Motor neuron (in vitro differentiated cells): ENCODE data around the gene LSAMP. TPM values are rescaled to one million over a fixed set of nuclear protein-coding genes. Genes with fewer than 3 reads are reported as not detected.

Source experiments
- ATAC-seq, 8 experiments: fragments of 200-7000 bp; cut with Tn5 transposase; replicated peaks in 6 of 8; 2 replicates each; pipeline ENCODE4 v1.8.0; 2021; ENCODE audit warnings: mild to moderate bottlenecking in 8 of 8, moderate library complexity in 8 of 8
- H3K27ac ChIP-seq, 2 donors: fragments of 250-450 bp; sonication (Bioruptor Pico); 2 replicates each; pipeline ENCODE4 v1.9.0; 2021; ENCODE audit warnings: antibody characterized with exemption in 2 of 2, mild to moderate bottlenecking in 2 of 2, moderate library complexity in 1 of 2
- H3K4me1 ChIP-seq, 2 donors: fragments of 250-450 bp; sonication (Bioruptor Pico); replicated peaks in 1 of 2; 2 replicates each; pipeline ENCODE4 v1.6.1; 2021; ENCODE audit warnings: antibody characterized with exemption in 2 of 2, mild to moderate bottlenecking in 2 of 2, moderate library complexity in 1 of 2
- H3K4me3 ChIP-seq, 5 donors: fragments of 250-450 bp; sonication (Bioruptor Pico); 2 replicates each; pipeline ENCODE4 v1.9.0; 2021; ENCODE audit warnings: antibody characterized with exemption in 5 of 5, mild to moderate bottlenecking in 5 of 5, moderate library complexity in 4 of 5
- WGBS, 10 experiments: fragments of 450-650 bp; shearing (Covaris generic); methylation state at CpG; one replicate each; pipeline ENCODE4 v1.0.0; 2022; 5-methylcytosine and 5-hydroxymethylcytosine counted together
- in situ Hi-C, 9 experiments: fragments of 400-800 bp; cut with MboI; loops; one replicate each; pipeline ENCODE4 v1.15.0; 2021; ENCODE audit warnings: low sequenced_read_pairs in 9 of 9, low pct_unique_long_range_greater_than_20kb in 2 of 9; ENCODE audit not compliant: unreplicated experiment in 9 of 9
- total RNA-seq, 8 experiments: library from RNA; unstranded; fragments of 300-600 nt; gene quantifications; 2 replicates each; pipeline versions ENCODE4 v1.2.3 to v1.2.4, GENCODE V29; 2022

LSAMP gene
- total RNA-seq, 8 experiments from 2014 or later = 24.4 to 76.5 (median 39.2) TPM

- in situ Hi-C loops = no loop called here
Measured at GRCh38 chr3:116265320-116265695, 180.0 kb downstream of the LSAMP start.

GRCh38 chr3:116264546-116265319 lies 180.6 kb downstream of the LSAMP start:
- Histone ChIP-seq H3K4me3 (no peak overlapping the region), H3K27ac (no peak overlapping the region), H3K4me1 (peaks cover 3 to 12% of the 10 kb centered on the region in 2 donors)
- 35 to 100% (median 70%) methylated on average over 1 to 4 of the region's 4 CpGs; no CpG with 5 or more reads in 1 of the 10 experiments for WGBS, 10 experiments
- ATAC-seq = peak in 3 of 8 experiments; percentile 56 to 74 (median 70)
- in situ Hi-C loops = no loop called here

More at GRCh38 chr3:116265320-116265695, 180.0 kb downstream of the LSAMP start:
- Histone ChIP-seq H3K4me3 (no peak overlapping the region), H3K27ac (no peak overlapping the region), H3K4me1 (peaks cover 3 to 12% of the 10 kb centered on the region in 2 donors)
- WGBS, 10 experiments = 78 to 100% (median 86%) methylated on average over 1 to 8 of the region's 8 CpGs; no CpG with 5 or more reads in 1 of the 10 experiments
- no peak for ATAC-seq

GRCh38 chr3:116263842-116264545 lies 181.3 kb downstream of the LSAMP start:
- ATAC-seq = peak in 2 of 8 experiments; percentile 76 to 79
- in situ Hi-C loops = no loop called here
- Histone ChIP-seq H3K4me1 (peaks cover 3 to 12% of the 10 kb centered on the region in 2 donors), H3K4me3 (no peak overlapping the region), H3K27ac (no peak overlapping the region)
- 17 to 100% (median 70%) methylated on average over 1 to 5 of the region's 5 CpGs for WGBS, 10 experiments

GRCh38 chr3:116260491-116260890 lies 184.8 kb downstream of the LSAMP start:
- ATAC-seq = no peak
- Histone ChIP-seq H3K4me1 (peaks cover 4 to 8% of the 10 kb centered on the region in 2 donors), H3K27ac (no peak overlapping the region), H3K4me3 (no peak overlapping the region)
- in situ Hi-C loops = no loop called here
- WGBS, 10 experiments = 13 to 100% (median 43%) methylated on average over 1 to 2 of the region's 2 CpGs; no CpG with 5 or more reads in 1 of the 10 experiments

- peaks cover 4 to 8% of the 10 kb centered on the region in 2 donors for H3K4me1 ChIP-seq
- no peak overlapping the region for H3K27ac ChIP-seq
- in situ Hi-C loops = no loop called here
- H3K4me3 ChIP-seq = no peak overlapping the region
- ATAC-seq = no peak
Measured at GRCh38 chr3:116259984-116260383, 185.3 kb downstream of the LSAMP start.

- ATAC-seq = peak in 4 of 8 experiments; percentile 31 to 83 (median 72)
- WGBS, 10 experiments = 20 to 60% (median 40%) methylated on average over 1 to 3 of the region's 4 CpGs; no CpG with 5 or more reads in 3 of the 10 experiments
- H3K4me3 ChIP-seq = no peak overlapping the region
- no peak overlapping the region for H3K27ac ChIP-seq
- in situ Hi-C loops = no loop called here
- peaks cover 5 to 10% of the 10 kb centered on the region in 2 donors for H3K4me1 ChIP-seq
Measured at GRCh38 chr3:116256843-116257485, 188.3 kb downstream of the LSAMP start.

GRCh38 chr3:116254541-116254940 lies 190.7 kb downstream of the LSAMP start:
- peak in 2 of 8 experiments; percentile 21 to 48 for ATAC-seq
- WGBS, 10 experiments = 18 to 100% (median 89%) methylated on average over 1 to 3 of the region's 3 CpGs
- in situ Hi-C loops = no loop called here
- Histone ChIP-seq H3K27ac (no peak overlapping the region), H3K4me1 (peaks cover 9 to 15% of the 10 kb centered on the region in 2 donors), H3K4me3 (no peak overlapping the region)

- in situ Hi-C loops = no loop called here
- H3K4me1 ChIP-seq = peaks cover 9 to 15% of the 10 kb centered on the region in 2 donors
- WGBS, 10 experiments = 25 to 69% (median 63%) methylated on average over 2 to 4 of the region's 4 CpGs
- H3K4me3 ChIP-seq = no peak overlapping the region
- ATAC-seq = no peak
- no peak overlapping the region for H3K27ac ChIP-seq
Measured at GRCh38 chr3:116253511-116253910, 191.8 kb downstream of the LSAMP start.

- H3K4me1 ChIP-seq = peaks cover 5 to 8% of the 10 kb centered on the region in 2 donors
- H3K27ac ChIP-seq = no peak overlapping the region
- H3K4me3 ChIP-seq = no peak overlapping the region
- 20 to 100% (median 90%) methylated on average over 1 of the region's 1 CpG; no CpG with 5 or more reads in 2 of the 10 experiments for WGBS, 10 experiments
- in situ Hi-C loops = no loop called here
- ATAC-seq = no peak
Measured at GRCh38 chr3:116247605-116248004, 197.7 kb downstream of the LSAMP start.

- WGBS, 10 experiments = 23 to 100% (median 84%) methylated on average over 2 to 7 of the region's 7 CpGs; no CpG with 5 or more reads in 2 of the 10 experiments
- in situ Hi-C loops = no loop called here
Measured at GRCh38 chr3:116246406-116246980, 198.8 kb downstream of the LSAMP start.

GRCh38 chr3:116242825-116243224 lies 202.5 kb downstream of the LSAMP start:
- peak in 1 of 8 experiments; percentile 7 for ATAC-seq
- in situ Hi-C loops = no loop called here
- 0 to 86% (median 45%) methylated on average over 1 to 2 of the region's 2 CpGs; no CpG with 5 or more reads in 4 of the 10 experiments for WGBS, 10 experiments

More at GRCh38 chr3:116246406-116246980, 198.8 kb downstream of the LSAMP start:
- peaks cover 3% of the 10 kb centered on the region in 2 donors for H3K4me1 ChIP-seq
- ATAC-seq = peak in 3 of 8 experiments; percentile 18 to 75 (median 68)
- no peak overlapping the region for H3K27ac ChIP-seq
- no peak overlapping the region for H3K4me3 ChIP-seq

GRCh38 chr3:116241677-116242076 lies 203.6 kb downstream of the LSAMP start:
- Histone ChIP-seq H3K4me1 (no peaks in the 10 kb centered on the region), H3K4me3 (no peak overlapping the region), H3K27ac (no peak overlapping the region)
- 0 to 100% (median 87%) methylated on average over 1 to 3 of the region's 3 CpGs for WGBS, 10 experiments
- in situ Hi-C loops = no loop called here
- peak in 3 of 8 experiments; percentile 38 to 69 (median 64) for ATAC-seq

More at GRCh38 chr3:116242825-116243224, 202.5 kb downstream of the LSAMP start:
- H3K4me3 ChIP-seq = no peak overlapping the region
- H3K27ac ChIP-seq = no peak overlapping the region
- H3K4me1 ChIP-seq = no peaks in the 10 kb centered on the region
